Kidney glomerular epithelial cell (primary cell): ENCODE results near the gene YAF2.
"Not testable (repeated sequence)": the region's sequence is repeated elsewhere in the genome, so short reads cannot be mapped to it uniquely, and the experiment has no call there.

Source experiments
- DNase-seq: peaks from one replicate; lab custom pipeline; 2025; lab: John Stamatoyannopoulos, UW

YAF2 gene

GRCh38 chr12:42255221-42255865, 17.3 kb upstream of the YAF2 start:
- DNase-seq, result no peak

GRCh38 chr12:42252645-42253044, 14.6 kb upstream of the YAF2 start:
- not testable (repeated sequence) for DNase-seq

- not testable (repeated sequence) for DNase-seq
Measured at GRCh38 chr12:42249033-42249432, 11.0 kb upstream of the YAF2 start.

GRCh38 chr12:42240131-42240750, 2.2 kb upstream of the YAF2 start:
- DNase-seq, result no peak

- DNase-seq, result no peak
Measured at GRCh38 chr12:42237853-42238239, 202 bp downstream of the YAF2 start.

- DNase-seq, result peak; percentile 53
Measured at GRCh38 chr12:42237052-42237852, 796 bp downstream of the YAF2 start.

GRCh38 chr12:42236017-42236416, 2.0 kb downstream of the YAF2 start:
- no peak for DNase-seq

- DNase-seq, result no peak
Measured at GRCh38 chr12:42235426-42235825, 2.6 kb downstream of the YAF2 start.

GRCh38 chr12:42234970-42235369, 3.1 kb downstream of the YAF2 start:
- no peak for DNase-seq

- DNase-seq, result not testable (repeated sequence)
Measured at GRCh38 chr12:42227525-42227924, 10.5 kb downstream of the YAF2 start.

GRCh38 chr12:42224501-42224900, 13.5 kb downstream of the YAF2 start:
- not testable (repeated sequence) for DNase-seq

GRCh38 chr12:42222724-42223123, 15.3 kb downstream of the YAF2 start:
- no peak for DNase-seq

- no peak for DNase-seq
Measured at GRCh38 chr12:42221726-42222125, 16.3 kb downstream of the YAF2 start.

- peak; percentile 38 for DNase-seq
Measured at GRCh38 chr12:42217656-42218055, 20.4 kb downstream of the YAF2 start.

GRCh38 chr12:42216737-42217136, 21.3 kb downstream of the YAF2 start:
- DNase-seq, result peak; percentile 7

GRCh38 chr12:42215759-42216158, 22.3 kb downstream of the YAF2 start:
- DNase-seq, result not testable (repeated sequence)

- no peak for DNase-seq
Measured at GRCh38 chr12:42213954-42214426, 24.1 kb downstream of the YAF2 start.

- DNase-seq, result no peak
Measured at GRCh38 chr12:42213023-42213422, 25.0 kb downstream of the YAF2 start.

- no peak for DNase-seq
Measured at GRCh38 chr12:42208574-42208973, 29.5 kb downstream of the YAF2 start.

GRCh38 chr12:42204819-42205218, 33.2 kb downstream of the YAF2 start:
- no peak for DNase-seq

GRCh38 chr12:42204362-42204761, 33.7 kb downstream of the YAF2 start:
- DNase-seq, result no peak

- DNase-seq, result no peak
Measured at GRCh38 chr12:42201063-42201462, 37.0 kb downstream of the YAF2 start.

- no peak for DNase-seq
Measured at GRCh38 chr12:42199007-42199406, 39.0 kb downstream of the YAF2 start.
